ENCODE data around the gene XIST. TPM values are rescaled to one million over a fixed set of nuclear protein-coding genes. Genes with fewer than 3 reads are reported as not detected.
A peak's percentile ranks its signal among the peaks of the same experiment; 100 is the strongest.

XIST gene
- total RNA-seq, 6 experiments from 2014 or later, result not detected

- H3K4me1 Mint-ChIP-seq (ENCODE audit: low read depth), result no peaks in the 10 kb centered on the region
- no peak overlapping the region for H3K4me3 Mint-ChIP-seq
- no peaks in the 10 kb centered on the region for H3K36me3 Mint-ChIP-seq (ENCODE audit: low read depth)
- no peak for DNase-seq
- H3K27me3 Mint-ChIP-seq (ENCODE audit: insufficient read depth), result no peaks in the 10 kb centered on the region; the same call in 1 of the 2 replicates
- no peak overlapping the region for H3K27ac Mint-ChIP-seq
- no peaks in the 10 kb centered on the region for H3K9me3 Mint-ChIP-seq
- TF ChIP-seq CTCF (IDR thresholded peaks at IDR 0.05), result no peak
Observed at GRCh38 chrX:73852022-73852421, 492 bp downstream of the XIST start.

- DNase-seq, result no peak
- Mint-ChIP-seq H3K27ac (no peak overlapping the region), H3K27me3 (ENCODE audit: insufficient read depth) (no peaks in the 10 kb centered on the region; the same call in 1 of the 2 replicates), H3K36me3 (ENCODE audit: low read depth) (no peaks in the 10 kb centered on the region), H3K4me3 (no peak overlapping the region), H3K9me3 (no peaks in the 10 kb centered on the region), H3K4me1 (ENCODE audit: low read depth) (no peaks in the 10 kb centered on the region)
- TF ChIP-seq CTCF (IDR thresholded peaks at IDR 0.05), result no peak
Observed at GRCh38 chrX:73851014-73852009, 1.2 kb downstream of the XIST start.

- H3K4me3 Mint-ChIP-seq, result no peak overlapping the region
- H3K9me3 Mint-ChIP-seq, result no peaks in the 10 kb centered on the region
- no peaks in the 10 kb centered on the region for H3K4me1 Mint-ChIP-seq (ENCODE audit: low read depth)
- DNase-seq, result no peak
- H3K27ac Mint-ChIP-seq, result no peak overlapping the region
- peak; percentile 33; the same call in 1 of the 2 replicates for TF ChIP-seq CTCF (IDR thresholded peaks at IDR 0.05)
- H3K36me3 Mint-ChIP-seq (ENCODE audit: low read depth), result no peaks in the 10 kb centered on the region
- no peaks in the 10 kb centered on the region for H3K27me3 Mint-ChIP-seq (ENCODE audit: insufficient read depth)
Observed at GRCh38 chrX:73850124-73851013, 2.1 kb downstream of the XIST start.

- Mint-ChIP-seq H3K4me3 (no peak overlapping the region), H3K9me3 (no peaks in the 10 kb centered on the region), H3K27ac (no peak overlapping the region), H3K36me3 (ENCODE audit: low read depth) (no peaks in the 10 kb centered on the region), H3K27me3 (ENCODE audit: insufficient read depth) (peaks cover 2% of the 10 kb centered on the region; the same call in 1 of the 2 replicates), H3K4me1 (ENCODE audit: low read depth) (no peaks in the 10 kb centered on the region)
- no peak for DNase-seq
- no peak for TF ChIP-seq CTCF (IDR thresholded peaks at IDR 0.05)
Observed at GRCh38 chrX:73849073-73849472, 3.4 kb downstream of the XIST start.

GRCh38 chrX:73847991-73848390, 4.5 kb downstream of the XIST start:
- no peak overlapping the region for H3K27ac Mint-ChIP-seq
- peaks cover 3% of the 10 kb centered on the region for H3K27me3 Mint-ChIP-seq (ENCODE audit: insufficient read depth)
- no peaks in the 10 kb centered on the region for H3K36me3 Mint-ChIP-seq (ENCODE audit: low read depth)
- DNase-seq, result no peak
- no peak overlapping the region for H3K4me3 Mint-ChIP-seq
- no peak for TF ChIP-seq CTCF (IDR thresholded peaks at IDR 0.05)
- no peaks in the 10 kb centered on the region for H3K9me3 Mint-ChIP-seq
- H3K4me1 Mint-ChIP-seq (ENCODE audit: low read depth), result no peaks in the 10 kb centered on the region
